Stimulated activated CD8-positive, alpha-beta memory T cell treated with anti-CD3 and anti-CD28 coated beads, Interleukin-7, amount 100 ng/mL, for 4 hours (primary cell): Measurements from ENCODE around the gene PRAMEF7.
"Not testable (repeated sequence)": the region's sequence is repeated elsewhere in the genome, so short reads cannot be mapped to it uniquely, and the experiment has no call there.

Source experiments
- DNase-seq, 2 donors: peaks; one replicate each; pipeline ENCODE4 v3.0.0-alpha.2; 2020; ENCODE audit warnings: low read depth in 2 of 2

PRAMEF7 gene

GRCh38 chr1:12916310-12916709, at the start of gene PRAMEF7:
Gene PRAMEF7, plus strand, starts transcription at chr1:12916610. Its CDS starts 1,083 bp downstream, at chr1:12917693.
- DNase-seq = not testable (repeated sequence)

GRCh38 chr1:12878453-12878852, 38.0 kb upstream of the PRAMEF7 start:
- not testable (repeated sequence) for DNase-seq

GRCh38 chr1:12886101-12886500, 30.3 kb upstream of the PRAMEF7 start, which contains the start of gene PRAMEF4:
Gene PRAMEF4, minus strand, starts transcription at chr1:12886201. Its CDS starts 2,807 bp downstream, at chr1:12883394.
- DNase-seq = not testable (repeated sequence)

- not testable (repeated sequence) for DNase-seq
Observed at GRCh38 chr1:12898170-12898569, 18.2 kb upstream of the PRAMEF7 start, which contains the start of gene PRAMEF10. Gene PRAMEF10, minus strand, starts transcription at chr1:12898270. Its CDS starts 2,423 bp downstream, at chr1:12895847.

GRCh38 chr1:12899186-12899585, 17.2 kb upstream of the PRAMEF7 start:
- not testable (repeated sequence) for DNase-seq

- not testable (repeated sequence) for DNase-seq
Observed at GRCh38 chr1:12903793-12904572, 12.4 kb upstream of the PRAMEF7 start.

- DNase-seq = not testable (repeated sequence)
Observed at GRCh38 chr1:12921749-12922148, 5.3 kb downstream of the PRAMEF7 start.

- not testable (repeated sequence) for DNase-seq
Observed at GRCh38 chr1:12924368-12924767, 8.0 kb downstream of the PRAMEF7 start.

GRCh38 chr1:12947480-12947879, 31.1 kb downstream of the PRAMEF7 start, which contains the start of gene PRAMEF6:
Gene PRAMEF6, minus strand, starts transcription at chr1:12947580. Its CDS starts 5,062 bp downstream, at chr1:12942518.
- DNase-seq = not testable (repeated sequence)
